Activated CD4-positive, alpha-beta memory T cell treated with anti-CD3 and anti-CD28 coated beads for 36 hours (primary cell): ENCODE results near the gene MACF1. TPM values are rescaled to one million over a fixed set of nuclear protein-coding genes. Genes with fewer than 3 reads are reported as not detected.
"Not testable (repeated sequence)": the region's sequence is repeated elsewhere in the genome, so short reads cannot be mapped to it uniquely, and the experiment has no call there.

Experiments used
- CTCF ChIA-PET: fragments of 350-600 bp; sonication (Branson Sonifier 250); formaldehyde crosslinking; loops from one replicate; lab custom pipeline; 2021; ENCODE audit warnings: antibody characterized with exemption, inconsistent platforms; lab: Charles Lee
- POLR2A ChIA-PET: fragments of 350-600 bp; sonication (Branson Sonifier 250); formaldehyde crosslinking; loops from one replicate; lab custom pipeline; 2021; ENCODE audit warnings: antibody characterized with exemption; lab: Charles Lee
- DNase-seq: peaks from one replicate; pipeline ENCODE4 v3.0.0-alpha.2; 2020
- H3K27ac Mint-ChIP-seq: one replicate; pipeline ENCODE4 v1.8.0; 2021; ENCODE audit warnings: mixed read lengths
- H3K27me3 Mint-ChIP-seq: one replicate; pipeline ENCODE4 v1.8.0; 2021; ENCODE audit warnings: mixed read lengths
- H3K36me3 Mint-ChIP-seq: one replicate; pipeline ENCODE4 v1.8.0; 2021; ENCODE audit warnings: mixed read lengths
- H3K4me1 Mint-ChIP-seq: one replicate; pipeline ENCODE4 v1.8.0; 2021; ENCODE audit warnings: low read depth, mixed read lengths
- H3K4me3 Mint-ChIP-seq: one replicate; pipeline ENCODE4 v1.8.0; 2021; ENCODE audit warnings: mild to moderate bottlenecking, mixed read lengths
- H3K9me3 Mint-ChIP-seq: one replicate; pipeline ENCODE4 v1.8.0; 2021; ENCODE audit warnings: mixed read lengths
- intact Hi-C: fragments of 100-400 bp; cut with micrococcal nuclease; formaldehyde crosslinking; loops from one replicate; pipeline ENCODE4 v1.15.1; 2023
- total RNA-seq, 2 experiments: library from RNA; stranded (reverse); gene quantifications; one replicate each; pipeline ENCODE4 v1.2.3, GENCODE V29; 2021

Gene MACF1
- total RNA-seq, 2 experiments from 2014 or later, result 239 to 240 TPM

- intact Hi-C loops, result loop anchor here (10.0 kb wide), 4 partner anchors 205 to 1185 kb away; partner anchors contain the start of gene AKIRIN1
- no peaks in the 10 kb centered on the region for H3K9me3 Mint-ChIP-seq
- no peak for DNase-seq
- H3K4me1 Mint-ChIP-seq, result peaks cover 68% of the 10 kb centered on the region
- CTCF ChIA-PET, result interaction anchor here (0.6 to 1.7 kb wide), 2 partner anchors 57 to 59 kb away, joined by 3 to 6 read pairs; no protein-coding TSS in a partner anchor
- H3K27ac Mint-ChIP-seq, result peak overlapping the region; percentile 49
- H3K4me3 Mint-ChIP-seq, result no peak overlapping the region
- POLR2A ChIA-PET, result interaction anchor here (1.1 kb wide), 2 partner anchors 15 to 17 kb away, joined by 3 to 4 read pairs; no protein-coding TSS in a partner anchor
- no peaks in the 10 kb centered on the region for H3K36me3 Mint-ChIP-seq
- no peaks in the 10 kb centered on the region for H3K27me3 Mint-ChIP-seq
Measured at GRCh38 chr1:39199593-39199992, 4.9 kb upstream of the MACF1 start.

- peak overlapping the region; percentile 81 for H3K4me3 Mint-ChIP-seq
- peaks cover 12% of the 10 kb centered on the region for H3K36me3 Mint-ChIP-seq
- H3K27ac Mint-ChIP-seq, result peak overlapping the region; percentile 96
- no peaks in the 10 kb centered on the region for H3K9me3 Mint-ChIP-seq
- DNase-seq, result peak; percentile 88
- POLR2A ChIA-PET, result interaction anchor here (0.6 to 4.5 kb wide), 17 partner anchors 8 to 594 kb away, joined by 3 to 129 read pairs (median 4); partner anchors contain the start of gene RRAGC
- no peaks in the 10 kb centered on the region for H3K27me3 Mint-ChIP-seq
- intact Hi-C loops, result loop anchor here (1.0 kb wide), 4 partner anchors 8 to 53 kb away; no protein-coding TSS in a partner anchor
- CTCF ChIA-PET, result interaction anchor here (0.9 to 6.5 kb wide), 17 partner anchors 8 to 124 kb away, joined by 3 to 151 read pairs (median 7); no protein-coding TSS in a partner anchor
- peaks cover 41% of the 10 kb centered on the region for H3K4me1 Mint-ChIP-seq
Measured at GRCh38 chr1:39205102-39205780, 746 bp downstream of the MACF1 start.

- DNase-seq, result no peak
- Mint-ChIP-seq H3K4me1 (peaks cover 41% of the 10 kb centered on the region), H3K27me3 (no peaks in the 10 kb centered on the region), H3K4me3 (peak overlapping the region; percentile 81), H3K9me3 (peaks cover 4% of the 10 kb centered on the region), H3K36me3 (peaks cover 16% of the 10 kb centered on the region), H3K27ac (peak overlapping the region; percentile 96)
- intact Hi-C loops, result loop anchor here (1.0 kb wide), 4 partner anchors 9 to 52 kb away; no protein-coding TSS in a partner anchor
- ChIA-PET CTCF (interaction anchor here (1.1 to 6.5 kb wide), 13 partner anchors 9 to 125 kb away, joined by 3 to 151 read pairs (median 9); no protein-coding TSS in a partner anchor), POLR2A (interaction anchor here (1.2 to 4.5 kb wide), 10 partner anchors 9 to 346 kb away, joined by 3 to 129 read pairs (median 12); partner anchors contain the start of gene RRAGC)
Measured at GRCh38 chr1:39205781-39206464, 1.4 kb downstream of the MACF1 start.

DNA sequence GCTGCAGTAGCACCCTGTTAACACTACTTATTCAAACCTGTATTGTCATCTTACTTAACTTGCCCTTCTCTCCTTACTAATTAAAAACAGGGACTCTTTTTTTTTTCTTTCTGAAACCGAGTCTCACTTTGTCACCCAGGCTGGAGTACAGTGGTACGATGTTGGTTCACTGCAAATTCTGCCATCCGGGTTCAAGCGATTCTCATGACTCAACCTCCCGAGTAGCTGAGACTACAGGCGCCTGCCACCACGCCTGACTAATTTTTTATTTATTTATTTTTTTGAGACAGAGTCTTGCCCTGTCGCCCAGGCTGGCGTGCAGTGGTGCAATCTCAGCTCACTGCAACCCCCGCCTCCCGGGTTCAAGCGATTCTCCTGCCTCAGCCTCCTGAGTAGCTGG is 3.9 kb downstream of the MACF1 start:
- POLR2A ChIA-PET, result interaction anchor here (4.5 kb wide), 1 partner anchor 8 kb away, joined by 93 read pairs; no protein-coding TSS in a partner anchor
- H3K27me3 Mint-ChIP-seq, intact Hi-C loops, H3K9me3 Mint-ChIP-seq: not testable (repeated sequence)
- Mint-ChIP-seq H3K4me3 (peak overlapping the region; percentile 20), H3K4me1 (peaks cover 36% of the 10 kb centered on the region), H3K27ac (peak overlapping the region; percentile 52), H3K36me3 (peaks cover 16% of the 10 kb centered on the region)
- DNase-seq, result peak; percentile 37
- CTCF ChIA-PET, result interaction anchor here (1.1 to 6.5 kb wide), 3 partner anchors 15 to 109 kb away, joined by 3 to 151 read pairs (median 4); no protein-coding TSS in a partner anchor

DNA sequence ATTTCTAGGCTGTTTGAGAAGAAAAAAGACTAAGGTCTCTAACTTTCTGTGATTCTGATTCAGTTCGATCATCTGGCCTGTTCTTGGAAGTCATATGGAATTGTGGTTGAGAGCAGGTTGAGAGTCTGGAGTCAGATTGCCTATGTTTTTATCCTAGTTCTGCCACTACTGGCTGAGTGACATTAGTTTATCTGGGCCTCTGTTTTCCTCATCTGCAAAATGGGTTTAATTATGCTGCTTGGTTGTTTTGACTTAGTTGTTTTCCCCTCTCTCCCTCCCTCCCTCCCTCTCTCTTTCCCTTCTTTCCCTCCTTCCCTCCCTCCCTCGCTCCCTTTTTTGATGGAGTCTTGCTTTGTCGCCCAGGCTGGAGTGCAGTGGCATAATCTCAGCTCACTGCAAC is 6.2 kb downstream of the MACF1 start:
- peaks cover 42% of the 10 kb centered on the region for H3K4me1 Mint-ChIP-seq
- no peak for DNase-seq
- H3K27me3 Mint-ChIP-seq, result no peaks in the 10 kb centered on the region
- CTCF ChIA-PET, result interaction anchor here (0.6 to 2.1 kb wide), 2 partner anchors 18 to 48 kb away, joined by 3 to 11 read pairs; no protein-coding TSS in a partner anchor
- H3K36me3 Mint-ChIP-seq, result peaks cover 19% of the 10 kb centered on the region
- POLR2A ChIA-PET, result interaction anchor here (0.9 kb wide), 1 partner anchor 18 kb away, joined by 5 read pairs; no protein-coding TSS in a partner anchor
- intact Hi-C loops, result no loop called here
- H3K4me3 Mint-ChIP-seq, result no peak overlapping the region
- H3K27ac Mint-ChIP-seq, result no peak overlapping the region
- H3K9me3 Mint-ChIP-seq, result peaks cover 4% of the 10 kb centered on the region

- H3K4me1 Mint-ChIP-seq, result peaks cover 49% of the 10 kb centered on the region
- CTCF ChIA-PET, result interaction anchor here (1.0 to 4.9 kb wide), 2 partner anchors 20 to 28 kb away, joined by 4 to 20 read pairs; no protein-coding TSS in a partner anchor
- intact Hi-C loops, result no loop called here
- no peaks in the 10 kb centered on the region for H3K27me3 Mint-ChIP-seq
- peaks cover 4% of the 10 kb centered on the region for H3K9me3 Mint-ChIP-seq
- POLR2A ChIA-PET, result no interaction called here
- H3K4me3 Mint-ChIP-seq, result no peak overlapping the region
- H3K27ac Mint-ChIP-seq, result no peak overlapping the region
- DNase-seq, result no peak
- peaks cover 25% of the 10 kb centered on the region for H3K36me3 Mint-ChIP-seq
Measured at GRCh38 chr1:39212499-39212898, 8.0 kb downstream of the MACF1 start.

DNA sequence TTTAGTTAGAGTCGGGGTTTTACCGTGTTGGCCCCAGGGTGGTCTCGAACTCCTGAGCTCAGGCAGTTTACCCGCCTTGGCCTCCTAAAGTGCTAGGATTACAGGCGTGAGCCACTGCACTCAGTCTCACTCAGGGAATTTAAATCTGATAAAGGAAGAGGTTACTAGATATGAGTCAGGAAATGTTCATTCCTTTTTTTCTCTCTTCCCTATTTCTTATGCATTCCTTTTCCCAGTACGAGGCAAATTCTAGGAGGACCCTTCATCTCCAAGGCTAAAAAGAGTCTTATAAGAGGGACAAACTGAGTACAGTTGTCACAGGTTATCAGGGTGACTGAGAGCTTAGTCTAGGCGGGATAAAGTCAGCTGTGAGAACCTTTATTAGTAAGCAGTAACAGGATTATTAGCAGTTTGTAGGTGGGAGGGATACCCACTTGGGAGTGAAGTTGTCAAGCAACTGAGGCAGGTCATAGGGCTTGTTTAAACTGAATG is 9.1 kb downstream of the MACF1 start:
- Mint-ChIP-seq H3K27me3 (no peaks in the 10 kb centered on the region), H3K9me3 (peaks cover 4% of the 10 kb centered on the region), H3K27ac (peak overlapping the region; percentile 88), H3K36me3 (peaks cover 25% of the 10 kb centered on the region), H3K4me3 (no peak overlapping the region), H3K4me1 (peaks cover 49% of the 10 kb centered on the region)
- intact Hi-C loops, result no loop called here
- ChIA-PET CTCF (interaction anchor here (1.1 to 8.1 kb wide), 4 partner anchors 9 to 44 kb away, joined by 4 to 59 read pairs (median 34); no protein-coding TSS in a partner anchor), POLR2A (interaction anchor here (7.4 kb wide), 1 partner anchor 8 kb away, joined by 93 read pairs; the partner anchor contains the start of gene MACF1)
- DNase-seq, result no peak

DNA sequence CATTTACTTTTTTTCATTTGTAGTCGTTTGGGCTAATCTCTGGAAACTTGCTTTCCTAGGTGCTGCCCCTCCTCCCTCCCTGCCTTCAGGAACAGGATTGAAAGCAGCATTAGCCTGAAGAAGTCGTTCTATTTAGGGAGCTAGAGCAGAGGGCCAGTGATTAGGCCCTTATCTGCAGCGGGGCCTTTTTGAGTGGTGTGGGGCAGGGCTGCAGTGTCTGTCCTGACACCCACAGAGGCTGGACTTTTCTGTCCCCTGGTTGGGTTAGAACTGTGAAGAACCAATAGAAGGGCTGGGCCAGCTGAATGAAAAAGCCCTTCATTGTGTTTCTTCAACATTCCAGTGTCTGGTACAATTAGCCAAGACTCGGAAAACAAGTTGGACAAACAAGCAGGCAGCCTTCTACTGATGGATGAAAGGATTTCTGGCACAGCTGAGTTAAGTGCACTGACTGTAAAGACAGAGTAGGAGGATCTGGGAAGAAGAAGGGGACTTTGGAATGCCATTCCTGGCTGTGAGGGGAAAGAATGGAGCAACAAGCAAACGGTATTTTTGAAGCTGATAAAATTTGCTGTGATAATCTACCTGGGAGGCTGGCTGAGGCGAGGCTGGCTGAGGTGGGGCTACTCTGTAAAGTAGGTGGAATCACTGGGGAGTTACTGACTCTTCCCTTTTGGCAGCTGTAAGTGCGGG is 9.7 kb downstream of the MACF1 start:
- POLR2A ChIA-PET, result interaction anchor here (0.8 to 7.4 kb wide), 8 partner anchors 8 to 36 kb away, joined by 3 to 93 read pairs (median 6); partner anchors contain the start of gene MACF1
- H3K4me1 Mint-ChIP-seq, result peaks cover 55% of the 10 kb centered on the region
- peak overlapping the region; percentile 88 for H3K27ac Mint-ChIP-seq
- no peaks in the 10 kb centered on the region for H3K27me3 Mint-ChIP-seq
- H3K4me3 Mint-ChIP-seq, result peak overlapping the region; percentile 88
- CTCF ChIA-PET, result interaction anchor here (0.9 to 8.1 kb wide), 10 partner anchors 8 to 112 kb away, joined by 3 to 59 read pairs (median 6); partner anchors contain the start of gene MACF1
- no peak for DNase-seq
- peaks cover 28% of the 10 kb centered on the region for H3K36me3 Mint-ChIP-seq
- peaks cover 4% of the 10 kb centered on the region for H3K9me3 Mint-ChIP-seq
- intact Hi-C loops, result no loop called here

- peak overlapping the region; percentile 88 for H3K27ac Mint-ChIP-seq
- POLR2A ChIA-PET, result interaction anchor here (0.8 to 7.4 kb wide), 9 partner anchors 9 to 36 kb away, joined by 3 to 93 read pairs (median 6); partner anchors contain the start of gene MACF1
- peaks cover 27% of the 10 kb centered on the region for H3K36me3 Mint-ChIP-seq
- peaks cover 54% of the 10 kb centered on the region for H3K4me1 Mint-ChIP-seq
- peaks cover 4% of the 10 kb centered on the region for H3K9me3 Mint-ChIP-seq
- intact Hi-C loops, result no loop called here
- H3K4me3 Mint-ChIP-seq, result peak overlapping the region; percentile 88
- DNase-seq, result no peak
- CTCF ChIA-PET, result interaction anchor here (0.6 to 8.1 kb wide), 11 partner anchors 8 to 197 kb away, joined by 3 to 59 read pairs (median 5); partner anchors contain the start of gene MACF1
- no peaks in the 10 kb centered on the region for H3K27me3 Mint-ChIP-seq
Measured at GRCh38 chr1:39214714-39214997, 10.2 kb downstream of the MACF1 start.

DNA sequence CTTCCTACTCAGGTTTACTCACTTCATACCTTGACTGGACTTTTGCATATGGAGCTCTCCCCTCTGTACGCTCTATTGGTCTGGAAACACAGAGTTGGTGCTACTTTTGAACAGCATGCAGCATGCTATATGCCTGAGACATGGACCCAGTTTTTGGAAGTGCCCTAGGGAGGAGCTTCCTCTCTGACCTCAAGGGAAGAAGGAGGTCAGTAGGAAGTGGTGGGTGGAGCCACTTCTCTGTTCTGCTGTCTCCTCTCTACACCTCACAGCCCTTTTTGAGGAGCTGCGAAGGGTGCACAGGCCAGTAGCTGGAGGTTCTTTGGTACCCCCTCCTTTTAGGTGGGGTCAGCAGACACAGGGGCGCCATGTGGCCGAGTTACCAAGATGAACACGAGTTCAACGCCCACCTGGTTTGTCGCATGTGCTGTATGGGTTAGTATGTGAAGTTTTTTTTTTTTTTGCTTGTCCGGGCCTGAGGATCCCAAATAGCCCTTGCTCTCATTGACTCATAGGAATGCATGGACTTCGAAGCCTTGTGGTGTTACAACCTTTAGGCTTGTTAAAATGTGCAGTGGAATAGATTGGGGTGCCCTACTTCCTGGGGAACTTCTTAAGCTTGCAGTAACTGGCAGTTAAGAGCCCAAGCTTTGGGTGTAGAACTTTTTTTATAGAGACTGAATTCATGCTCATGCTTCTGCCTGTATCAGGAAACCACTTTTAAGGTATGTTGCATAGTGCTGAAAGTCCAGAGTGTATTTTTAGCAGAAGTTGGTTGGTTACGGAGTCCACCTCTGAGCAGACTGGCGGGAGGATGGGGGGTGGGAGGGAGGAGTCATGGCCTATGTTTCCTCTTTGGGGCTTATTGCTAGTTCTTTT is 10.7 kb downstream of the MACF1 start:
- Mint-ChIP-seq H3K27ac (peak overlapping the region; percentile 88), H3K36me3 (peaks cover 27% of the 10 kb centered on the region), H3K4me1 (peaks cover 54% of the 10 kb centered on the region), H3K27me3 (no peaks in the 10 kb centered on the region), H3K9me3 (peaks cover 4% of the 10 kb centered on the region), H3K4me3 (peak overlapping the region; percentile 88)
- intact Hi-C loops, result loop anchor here (1.0 kb wide), 2 partner anchors 10 to 19 kb away; no protein-coding TSS in a partner anchor
- ChIA-PET POLR2A (interaction anchor here (0.5 to 7.4 kb wide), 12 partner anchors 9 to 35 kb away, joined by 3 to 93 read pairs (median 3); partner anchors contain the start of gene MACF1), CTCF (interaction anchor here (0.6 to 8.1 kb wide), 12 partner anchors 9 to 196 kb away, joined by 3 to 59 read pairs (median 4); partner anchors contain the start of gene MACF1)
- peak; percentile 65 for DNase-seq
